ENCODE measurements around the gene CDKN1B. TPM values are rescaled to one million over a fixed set of nuclear protein-coding genes. Genes with fewer than 3 reads are reported as not detected.

Gene CDKN1B
- total RNA-seq, 6 experiments from 2014 or later: 18.3 to 28.6 (median 24.5) TPM

- H3K9me3 ChIP-seq: no peaks in the 10 kb centered on the region
- ATAC-seq: no peak
- DNase-seq: no peak
- peaks cover 0 to 25% (median 7%) of the 10 kb centered on the region in 4 donors for H3K4me1 ChIP-seq
- peak overlapping the region; percentile 98 to 100 (median 99) for H3K27ac ChIP-seq
- H3K27me3 ChIP-seq: no peaks in the 10 kb centered on the region
- no peak for TF ChIP-seq CTCF (IDR thresholded peaks at IDR 0.05)
- TF ChIP-seq POLR2A (IDR thresholded peaks at IDR 0.05): no peak
- intact Hi-C loops (cut with DNase I): no loop called here
- H3K36me3 ChIP-seq: peaks cover 0 to 6% (median 2%) of the 10 kb centered on the region in 4 donors
- no peak overlapping the region for H3K4me3 ChIP-seq
Observed at GRCh38 chr12:12715128-12715458, 2.1 kb upstream of the CDKN1B start.

GRCh38 chr12:12715459-12716150, 1.6 kb upstream of the CDKN1B start:
- H3K27me3 ChIP-seq: no peaks in the 10 kb centered on the region
- H3K9me3 ChIP-seq: no peaks in the 10 kb centered on the region
- 22% methylated on average over 8 of the region's 10 CpGs for WGBS (ENCODE audit: insufficient coverage, low coverage, low lambda C conversion rate, missing lambda C conversion rate)
- ATAC-seq (no peak), DNase-seq (no peak)
- peak overlapping the region; percentile 68 to 84 (median 77) for H3K4me3 ChIP-seq
- intact Hi-C loops (cut with DNase I): no loop called here
- peak overlapping the region; percentile 98 to 100 (median 99) for H3K27ac ChIP-seq
- peaks cover 0 to 7% (median 3%) of the 10 kb centered on the region in 4 donors for H3K36me3 ChIP-seq
- TF ChIP-seq POLR2A (IDR thresholded peaks at IDR 0.05): no peak
- no peak for TF ChIP-seq CTCF (IDR thresholded peaks at IDR 0.05)
- peaks cover 0 to 31% (median 12%) of the 10 kb centered on the region in 4 donors for H3K4me1 ChIP-seq

GRCh38 chr12:12716151-12716792, 896 bp upstream of the CDKN1B start:
- no peaks in the 10 kb centered on the region for H3K9me3 ChIP-seq
- peaks cover 0 to 37% (median 16%) of the 10 kb centered on the region in 4 donors for H3K4me1 ChIP-seq
- peak overlapping the region; percentile 98 to 100 (median 99) for H3K27ac ChIP-seq
- TF ChIP-seq CTCF (IDR thresholded peaks at IDR 0.05) (no peak), POLR2A (IDR thresholded peaks at IDR 0.05) (no peak)
- 2% methylated on average over 14 of the region's 15 CpGs for WGBS (ENCODE audit: insufficient coverage, low coverage, low lambda C conversion rate, missing lambda C conversion rate)
- DNase-seq (no peak), ATAC-seq (peak; percentile 5 to 30 (median 8))
- no peaks in the 10 kb centered on the region for H3K27me3 ChIP-seq
- intact Hi-C loops (cut with DNase I): no loop called here
- H3K4me3 ChIP-seq: peak overlapping the region; percentile 68 to 84 (median 77)
- peaks cover 0 to 14% (median 3%) of the 10 kb centered on the region in 4 donors for H3K36me3 ChIP-seq

GRCh38 chr12:12717586-12718380, 615 bp downstream of the CDKN1B start:
- Histone ChIP-seq H3K4me3 (peak overlapping the region; percentile 68 to 84 (median 77)), H3K4me1 (peaks cover 0 to 42% (median 16%) of the 10 kb centered on the region in 4 donors), H3K9me3 (no peaks in the 10 kb centered on the region), H3K27ac (peak overlapping the region; percentile 98 to 100 (median 99)), H3K27me3 (no peaks in the 10 kb centered on the region), H3K36me3 (peaks cover 0 to 19% (median 5%) of the 10 kb centered on the region in 4 donors)
- intact Hi-C loops (cut with DNase I): no loop called here
- WGBS (ENCODE audit: insufficient coverage, low coverage, low lambda C conversion rate, missing lambda C conversion rate): 0% methylated on average over 17 of the region's 62 CpGs
- DNase-seq: peak; percentile 43 to 68 (median 63)
- peak; percentile 15 to 47 (median 30) for ATAC-seq
- TF ChIP-seq CTCF (IDR thresholded peaks at IDR 0.05) (no peak), POLR2A (IDR thresholded peaks at IDR 0.05) (no peak)

Data from right lobe of liver (tissue), 6 donors.